IPS DF 4.7 (cell line): ENCODE measurements around the gene DDR1.
"Not testable (repeated sequence)": the region's sequence is repeated elsewhere in the genome, so short reads cannot be mapped to it uniquely, and the experiment has no call there.

Source experiments
- DNase-seq: peaks from one replicate; pipeline ENCODE4 v3.0.0-alpha.2; 2013; ENCODE audit warnings: low spot score; ENCODE audit errors: extremely low read depth

DDR1 gene

DNA sequence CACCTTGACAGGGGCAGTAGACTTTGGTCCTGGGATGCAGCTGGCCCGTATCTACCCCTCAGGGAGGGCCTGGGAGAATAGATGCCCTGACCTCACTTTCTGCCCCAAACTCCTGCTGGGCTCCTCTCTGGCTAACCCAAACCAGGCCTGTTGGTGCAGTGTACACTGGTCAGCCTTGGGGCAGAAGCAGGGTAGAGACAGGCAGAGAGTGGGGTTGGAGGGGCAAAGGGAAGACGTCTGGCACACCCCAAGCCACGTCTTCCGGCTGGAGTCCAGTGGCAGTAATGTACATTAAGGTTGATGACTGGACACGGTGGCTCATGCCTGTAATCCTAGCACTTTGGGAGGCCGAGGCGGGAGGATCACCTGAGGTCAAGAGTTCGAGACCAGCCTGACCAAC is 9.3 kb downstream of the DDR1 start:
- no peak for DNase-seq

DNA sequence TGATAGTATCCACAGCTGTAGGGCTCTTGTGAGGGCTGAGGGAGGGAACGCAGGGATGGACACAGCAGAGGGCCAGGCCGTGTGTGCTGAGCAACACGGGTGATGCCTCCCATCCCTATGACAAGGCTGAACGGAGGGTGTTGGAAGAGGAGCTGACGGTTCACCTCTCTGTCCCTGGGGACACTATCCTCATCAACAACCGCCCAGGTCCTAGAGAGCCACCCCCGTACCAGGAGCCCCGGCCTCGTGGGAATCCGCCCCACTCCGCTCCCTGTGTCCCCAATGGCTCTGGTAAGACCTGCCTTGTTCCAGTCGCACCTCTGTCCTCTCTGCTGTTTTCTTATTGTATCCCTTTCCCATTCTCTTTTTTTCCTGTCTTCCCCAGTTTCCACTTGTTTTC is 10.1 kb downstream of the DDR1 start:
- no peak for DNase-seq

DNA sequence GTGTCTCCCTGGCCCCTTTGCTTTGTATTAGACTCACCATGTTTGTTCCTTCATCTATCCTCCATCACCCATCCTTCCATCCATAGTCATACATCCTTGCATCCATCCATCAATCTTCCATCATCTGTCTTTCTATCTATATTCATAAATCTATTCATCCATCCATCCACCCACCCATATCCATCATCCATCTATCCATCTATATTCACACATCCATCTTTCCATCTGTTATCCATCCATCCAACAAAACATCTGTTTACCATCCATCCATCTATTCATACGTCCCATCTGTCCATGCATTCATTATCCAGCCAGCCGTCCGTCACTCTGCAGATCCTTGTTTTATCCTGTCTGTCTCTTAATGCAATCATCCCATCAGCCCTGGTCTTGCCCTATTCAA is 10.6 kb downstream of the DDR1 start:
- no peak for DNase-seq

DNA sequence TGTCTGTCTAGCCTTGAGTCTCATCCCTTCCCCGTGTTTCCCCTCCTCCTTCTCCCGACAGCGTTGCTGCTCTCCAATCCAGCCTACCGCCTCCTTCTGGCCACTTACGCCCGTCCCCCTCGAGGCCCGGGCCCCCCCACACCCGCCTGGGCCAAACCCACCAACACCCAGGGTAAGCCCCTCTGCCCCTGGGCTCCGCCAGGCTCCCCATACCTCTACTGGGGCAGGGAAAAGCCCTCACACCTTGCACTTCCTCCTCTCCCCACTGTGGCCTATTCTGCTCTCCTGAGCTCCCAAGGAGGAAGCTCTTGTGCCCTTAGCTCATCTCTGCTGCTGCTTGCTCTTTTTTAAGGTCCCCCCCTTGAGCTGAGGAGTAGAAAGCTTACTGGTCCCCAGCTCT is 11.0 kb downstream of the DDR1 start:
- no peak for DNase-seq

DNA sequence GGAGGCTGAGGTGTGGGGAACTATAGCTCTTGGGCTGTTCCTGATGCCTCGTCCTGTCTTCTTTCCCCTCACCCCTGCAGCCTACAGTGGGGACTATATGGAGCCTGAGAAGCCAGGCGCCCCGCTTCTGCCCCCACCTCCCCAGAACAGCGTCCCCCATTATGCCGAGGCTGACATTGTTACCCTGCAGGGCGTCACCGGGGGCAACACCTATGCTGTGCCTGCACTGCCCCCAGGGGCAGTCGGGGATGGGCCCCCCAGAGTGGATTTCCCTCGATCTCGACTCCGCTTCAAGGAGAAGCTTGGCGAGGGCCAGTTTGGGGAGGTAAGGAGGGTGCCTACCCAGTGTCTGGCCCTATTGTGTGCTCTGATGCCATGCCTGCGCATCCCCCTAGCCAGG is 12.2 kb downstream of the DDR1 start:
- DNase-seq = no peak

DNA sequence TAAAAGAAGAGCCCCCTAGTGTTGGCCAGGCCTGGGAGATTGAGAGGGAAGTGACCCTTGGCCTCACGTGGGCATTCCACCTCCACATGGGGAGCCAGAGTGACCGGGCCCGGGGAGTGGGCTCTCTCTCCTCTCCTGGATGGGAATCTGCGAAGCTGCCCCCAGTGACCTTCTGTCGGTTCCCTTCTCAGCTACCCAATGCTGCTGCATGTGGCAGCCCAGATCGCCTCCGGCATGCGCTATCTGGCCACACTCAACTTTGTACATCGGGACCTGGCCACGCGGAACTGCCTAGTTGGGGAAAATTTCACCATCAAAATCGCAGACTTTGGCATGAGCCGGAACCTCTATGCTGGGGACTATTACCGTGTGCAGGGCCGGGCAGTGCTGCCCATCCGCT is 13.6 kb downstream of the DDR1 start:
- no peak for DNase-seq

DNA sequence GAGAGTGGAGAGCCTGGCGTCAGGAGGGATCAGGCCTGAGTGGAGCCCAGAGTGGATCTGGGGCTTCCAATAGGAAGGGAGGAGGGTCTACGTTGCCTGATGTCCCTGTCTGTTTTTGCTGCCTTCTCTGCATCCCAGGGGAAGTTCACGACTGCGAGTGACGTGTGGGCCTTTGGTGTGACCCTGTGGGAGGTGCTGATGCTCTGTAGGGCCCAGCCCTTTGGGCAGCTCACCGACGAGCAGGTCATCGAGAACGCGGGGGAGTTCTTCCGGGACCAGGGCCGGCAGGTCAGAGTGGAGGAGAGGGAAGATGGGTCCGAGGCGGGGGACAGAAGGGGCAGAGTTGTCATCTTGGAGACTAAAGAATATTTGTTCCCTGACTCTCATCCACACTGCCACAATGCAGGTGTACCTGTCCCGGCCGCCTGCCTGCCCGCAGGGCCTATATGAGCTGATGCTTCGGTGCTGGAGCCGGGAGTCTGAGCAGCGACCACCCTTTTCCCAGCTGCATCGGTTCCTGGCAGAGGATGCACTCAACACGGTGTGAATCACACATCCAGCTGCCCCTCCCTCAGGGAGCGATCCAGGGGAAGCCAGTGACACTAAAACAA is 14.5 kb downstream of the DDR1 start:
- DNase-seq = no peak

DNA sequence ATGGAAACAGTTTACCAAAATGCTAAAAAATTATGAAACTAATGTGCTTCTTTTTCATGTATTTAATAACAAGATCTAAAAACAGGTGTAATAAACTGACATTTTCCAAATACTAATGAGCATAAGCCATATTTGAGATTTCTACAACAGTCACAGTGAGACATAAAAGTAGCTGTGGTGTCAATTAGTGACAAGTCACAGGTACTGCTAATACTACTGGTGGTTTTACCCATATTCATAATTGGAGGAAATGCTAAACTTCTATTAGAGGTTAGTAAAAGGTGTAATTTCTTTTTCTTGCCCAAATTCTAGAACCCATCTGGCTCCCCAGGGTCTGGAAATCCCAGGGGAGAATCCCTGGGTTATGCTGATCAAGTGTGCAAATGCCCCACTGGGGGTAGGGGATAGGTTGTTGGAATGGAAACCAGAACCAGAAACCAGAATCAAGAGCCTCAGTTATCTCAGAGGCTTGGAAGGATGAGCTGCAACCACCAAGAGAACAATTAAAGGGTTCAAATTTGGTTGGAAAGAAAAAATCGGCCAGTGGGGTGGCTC is 16.6 kb downstream of the DDR1 start:
- no peak for DNase-seq

DNA sequence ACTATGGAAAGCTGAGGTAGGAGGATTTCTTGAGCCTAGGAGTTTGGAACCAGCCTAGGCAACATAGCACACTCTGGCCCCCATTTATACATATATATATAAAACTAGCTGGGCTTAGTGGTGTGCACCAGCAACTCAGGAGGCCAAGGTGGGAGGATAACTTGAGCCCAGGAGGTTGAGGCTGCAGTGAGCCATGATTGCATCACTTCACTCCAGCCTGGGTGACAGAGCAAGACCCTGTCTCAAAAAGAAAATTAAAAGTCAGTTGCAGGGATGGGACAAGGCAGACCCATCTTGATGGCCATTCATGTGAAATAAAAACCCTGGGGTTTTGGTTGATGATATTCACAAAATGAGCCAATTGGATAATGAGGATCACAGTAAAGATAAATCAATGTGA is 17.1 kb downstream of the DDR1 start:
- DNase-seq = no peak

DNA sequence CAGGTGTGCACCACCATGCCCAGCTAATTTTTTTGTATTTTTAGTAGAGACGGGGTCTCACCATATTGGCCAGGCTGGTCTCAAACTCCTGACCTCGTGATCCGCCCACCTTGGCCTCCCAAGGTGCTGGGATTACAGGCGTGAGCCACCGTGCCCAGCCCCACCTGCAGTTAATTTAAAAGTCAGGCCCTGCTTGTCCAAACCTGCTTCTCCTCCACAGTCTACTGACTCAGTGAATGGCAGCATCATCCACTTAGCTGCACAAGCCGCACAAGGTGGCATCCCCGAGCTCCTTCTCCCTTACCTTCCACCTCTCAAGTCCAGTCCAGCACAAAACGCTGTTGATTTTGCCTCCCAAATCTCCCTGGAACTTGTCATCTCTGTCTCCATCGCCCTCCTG is 17.9 kb downstream of the DDR1 start:
- not testable (repeated sequence) for DNase-seq

DNA sequence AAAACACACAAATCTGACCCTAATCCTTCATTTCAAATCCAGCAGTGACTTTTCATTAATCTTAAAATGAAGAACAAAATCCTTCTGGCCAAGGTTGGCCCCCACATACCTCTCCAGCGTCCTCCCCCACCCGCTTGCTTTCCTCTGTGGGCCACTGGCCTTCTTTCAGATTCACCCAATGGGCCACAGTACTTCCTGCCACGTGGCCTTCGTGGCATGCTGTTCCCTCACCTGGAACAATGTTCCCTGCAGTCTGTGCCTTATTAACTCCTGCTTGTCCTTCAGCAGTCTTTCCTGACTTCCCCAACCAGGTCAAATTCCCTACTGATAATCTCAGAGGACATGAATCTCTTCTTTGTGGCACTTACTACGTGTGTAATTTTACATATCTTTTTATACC is 18.4 kb downstream of the DDR1 start:
- DNase-seq = no peak

DNA sequence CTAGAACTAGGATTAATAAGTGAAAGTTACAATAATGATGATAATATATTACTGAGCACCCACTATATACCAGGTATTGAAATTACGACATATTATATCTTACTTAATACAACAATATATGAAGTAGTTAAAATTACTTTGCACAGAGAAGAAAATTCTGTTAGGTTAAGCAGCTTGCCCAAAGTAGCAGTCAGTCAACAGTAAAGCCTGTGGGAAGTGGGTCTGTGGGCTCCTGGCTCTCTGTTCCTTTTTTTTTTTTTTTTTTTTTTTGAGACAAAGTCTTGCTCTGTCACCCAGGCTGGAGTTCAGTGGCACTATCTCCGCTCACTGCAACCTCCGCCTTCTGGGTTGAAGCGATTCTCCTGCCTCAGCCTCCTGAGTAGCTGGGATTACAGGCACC is 18.9 kb downstream of the DDR1 start:
- no peak for DNase-seq

DNA sequence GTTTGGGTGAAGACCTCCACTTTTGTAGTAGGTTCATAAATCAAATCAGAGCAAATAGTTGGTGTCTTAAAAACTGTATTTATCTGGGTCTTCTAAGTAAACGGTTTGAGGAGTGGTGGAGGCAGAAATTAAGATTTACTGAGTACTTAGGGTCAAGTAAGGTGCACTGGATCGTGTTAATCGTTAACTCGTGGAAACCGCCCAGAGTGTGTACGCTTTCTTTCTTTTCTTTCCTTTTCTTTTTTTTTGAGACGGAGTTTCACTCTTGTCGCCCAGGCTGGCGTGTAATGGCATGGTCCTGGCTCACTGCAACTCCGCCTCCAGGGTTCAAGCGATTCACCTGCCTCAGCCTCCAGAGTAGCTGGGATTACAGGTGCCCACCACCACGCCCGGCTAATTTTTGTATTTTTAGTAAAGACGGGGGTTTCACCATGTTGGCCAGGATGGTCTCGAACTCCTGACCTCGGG is 23.0 kb downstream of the DDR1 start:
- DNase-seq = not testable (repeated sequence)

DNA sequence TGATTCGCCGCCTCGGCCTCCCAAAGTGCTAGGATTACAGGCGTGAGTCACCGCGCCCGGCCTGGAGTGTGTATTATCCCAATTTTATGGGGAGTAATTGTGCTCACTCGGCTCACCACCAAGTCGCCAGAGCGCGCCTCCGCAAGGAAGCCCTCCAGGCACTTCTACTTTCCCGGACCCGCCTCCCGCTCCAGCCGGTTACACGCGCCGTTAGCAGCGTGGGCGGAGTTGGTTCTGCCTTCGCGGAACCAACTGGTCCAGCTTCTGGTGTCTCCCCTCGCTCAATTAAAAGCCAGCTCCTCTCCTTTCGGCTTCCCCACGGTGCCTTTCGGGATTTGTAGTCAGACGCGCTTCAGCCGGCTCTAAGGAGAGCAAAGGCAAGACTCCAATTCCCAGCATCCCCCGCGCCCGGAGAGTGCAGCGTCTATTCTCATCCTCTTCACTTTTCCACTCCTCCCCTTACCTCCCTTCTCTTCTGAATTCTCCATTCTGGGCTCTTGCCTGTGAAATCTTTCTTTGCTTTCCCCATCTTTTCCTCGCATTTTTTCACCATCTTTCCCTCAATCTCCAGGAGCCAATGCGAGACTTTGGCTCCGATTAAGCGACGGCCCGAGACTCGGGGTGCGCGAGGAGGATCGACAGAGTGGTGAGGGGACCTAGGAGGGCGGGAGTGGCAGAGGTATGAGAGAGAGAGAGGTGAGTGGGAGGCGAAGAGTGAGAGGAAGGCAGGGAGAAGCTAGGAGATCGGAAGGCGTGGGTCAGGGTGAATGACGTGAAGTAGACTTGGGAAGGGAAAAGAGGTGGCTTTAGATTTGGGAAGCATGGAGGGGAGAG is 23.7 kb downstream of the DDR1 start, which contains the start of gene GTF2H4:
Gene GTF2H4 (plus strand): TSS at position 450 of the 834 bp plus-strand sequence.
- peak; percentile 91 for DNase-seq

DNA sequence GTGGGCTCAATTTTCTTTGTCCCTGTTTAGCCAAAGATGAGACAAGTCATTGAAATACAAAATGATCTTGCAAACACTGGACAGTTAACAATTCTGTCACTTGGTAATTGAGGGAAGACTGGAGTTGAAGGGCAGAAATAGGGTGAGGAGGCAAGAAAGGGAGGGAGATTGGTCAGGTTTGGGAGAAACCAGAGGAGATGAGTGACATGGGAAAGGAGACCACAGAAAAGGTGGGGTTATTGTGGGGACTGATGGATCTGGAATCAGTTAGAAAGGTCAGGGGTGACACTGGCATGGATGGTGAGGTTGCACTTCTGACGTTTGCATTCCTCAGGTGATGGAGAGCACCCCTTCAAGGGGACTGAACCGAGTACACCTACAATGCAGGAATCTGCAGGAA is 24.4 kb downstream of the DDR1 start:
- no peak for DNase-seq

DNA sequence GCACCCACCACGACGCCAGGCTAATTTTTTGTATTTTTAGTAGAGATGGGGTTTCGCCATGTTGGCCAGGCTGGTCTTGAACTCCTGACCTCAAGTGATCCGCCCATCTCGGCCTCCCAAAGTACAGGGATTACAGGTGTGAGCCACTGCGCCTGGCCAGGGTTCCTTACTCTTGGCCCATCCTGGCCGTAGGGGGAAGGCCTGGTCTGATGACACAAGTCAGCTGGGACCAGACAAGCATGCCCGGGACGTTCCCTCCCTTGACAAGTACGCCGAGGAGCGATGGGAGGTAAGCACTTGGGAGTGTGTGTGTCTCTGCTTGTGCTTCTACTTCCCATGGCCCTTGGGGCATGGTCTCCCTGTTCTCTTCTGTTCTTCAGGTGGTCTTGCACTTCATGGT is 26.2 kb downstream of the DDR1 start:
- DNase-seq = not testable (repeated sequence)

DNA sequence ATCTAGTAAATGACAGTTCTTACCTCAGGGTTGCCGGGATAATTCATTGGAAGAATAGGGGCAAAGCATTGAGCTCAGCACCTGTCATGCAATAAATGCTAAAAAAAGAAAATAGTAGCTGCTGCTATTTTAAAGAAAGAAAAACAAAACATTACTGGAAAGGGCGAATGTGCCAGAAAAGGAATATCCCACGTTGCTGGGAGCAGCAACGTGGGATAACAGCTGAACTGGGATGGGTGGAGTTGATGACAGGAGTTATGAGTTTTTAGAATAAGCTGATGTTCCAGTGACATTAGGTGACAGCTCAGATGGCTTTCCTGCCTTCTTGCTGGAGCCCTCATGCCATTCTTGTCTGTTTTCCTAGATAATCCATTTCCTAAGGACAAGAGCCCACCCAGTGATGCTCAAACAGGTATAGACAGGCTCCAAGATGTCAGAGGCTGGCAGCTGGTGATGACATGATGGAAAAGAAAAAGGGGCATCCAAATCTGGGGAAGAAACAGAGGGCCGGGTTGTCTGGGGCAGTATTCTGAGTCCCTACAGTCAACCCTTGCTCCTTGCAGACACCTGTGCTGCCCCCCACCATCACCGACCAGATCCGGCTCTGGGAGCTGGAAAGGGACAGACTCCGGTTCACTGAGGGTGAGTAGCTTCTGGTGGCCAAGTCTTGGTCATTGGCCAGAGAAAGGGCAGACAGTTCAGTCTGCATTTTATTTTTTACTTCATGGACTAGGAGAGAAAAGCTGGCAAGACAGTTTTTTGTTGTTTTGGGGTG is 28.6 kb downstream of the DDR1 start:
- no peak for DNase-seq

DNA sequence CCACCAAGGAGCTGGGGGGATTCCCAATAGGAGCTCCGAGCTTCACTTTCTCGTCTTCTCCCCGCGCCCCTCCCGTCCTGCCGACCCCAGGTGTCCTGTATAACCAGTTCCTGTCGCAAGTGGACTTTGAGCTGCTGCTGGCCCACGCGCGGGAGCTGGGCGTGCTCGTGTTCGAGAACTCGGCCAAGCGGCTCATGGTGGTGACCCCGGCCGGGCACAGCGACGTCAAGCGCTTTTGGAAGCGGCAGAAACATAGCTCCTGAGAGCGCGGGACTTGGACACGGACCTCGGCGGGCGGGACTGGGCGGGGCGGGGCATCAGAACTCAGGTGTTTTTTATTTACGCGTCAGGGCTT is 29.4 kb downstream of the DDR1 start:
- DNase-seq = no peak

DNA sequence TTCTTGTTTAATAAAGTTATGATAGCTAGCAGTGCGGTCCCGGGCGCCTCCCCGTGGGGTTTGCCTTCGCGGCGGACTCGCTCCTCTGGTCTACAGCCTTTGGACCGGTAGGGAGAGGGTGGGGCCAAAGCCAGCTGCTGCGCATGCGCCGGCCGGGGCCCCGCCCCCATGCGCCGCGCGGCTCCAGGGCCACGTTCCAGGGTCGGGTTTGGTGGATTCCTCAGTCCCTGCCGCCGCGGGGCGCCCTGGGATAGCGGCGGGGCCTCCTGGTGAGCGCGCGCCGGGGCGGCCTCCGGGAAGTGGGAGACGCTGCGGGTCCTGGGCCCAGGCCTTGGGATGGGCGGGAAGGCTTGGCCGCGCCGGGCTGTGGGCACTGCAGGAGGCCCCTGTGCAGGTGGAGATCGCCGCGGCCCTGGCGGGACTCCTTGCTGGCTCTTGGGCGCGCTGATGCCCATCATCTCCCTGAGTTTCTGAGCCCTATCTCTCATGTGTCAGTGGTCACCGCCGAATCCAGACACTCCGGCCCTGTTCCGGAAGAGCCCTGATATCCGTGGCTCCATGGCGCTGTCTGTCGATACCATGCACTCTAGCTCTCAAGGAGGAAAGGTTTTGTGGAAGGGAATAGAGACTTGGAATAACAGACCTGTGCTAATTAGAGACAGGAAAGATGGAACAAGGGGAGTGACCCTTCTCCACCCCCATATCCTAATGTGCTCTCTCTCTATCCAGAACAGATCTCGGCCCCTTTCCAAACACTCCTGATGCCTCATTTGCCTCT is 29.9 kb downstream of the DDR1 start, which contains the start of gene VARS2:
Gene VARS2 (plus strand): TSS at position 163 of the 778 bp plus-strand sequence. CDS start 599 bp downstream, at position 762.
- no peak for DNase-seq

DNA sequence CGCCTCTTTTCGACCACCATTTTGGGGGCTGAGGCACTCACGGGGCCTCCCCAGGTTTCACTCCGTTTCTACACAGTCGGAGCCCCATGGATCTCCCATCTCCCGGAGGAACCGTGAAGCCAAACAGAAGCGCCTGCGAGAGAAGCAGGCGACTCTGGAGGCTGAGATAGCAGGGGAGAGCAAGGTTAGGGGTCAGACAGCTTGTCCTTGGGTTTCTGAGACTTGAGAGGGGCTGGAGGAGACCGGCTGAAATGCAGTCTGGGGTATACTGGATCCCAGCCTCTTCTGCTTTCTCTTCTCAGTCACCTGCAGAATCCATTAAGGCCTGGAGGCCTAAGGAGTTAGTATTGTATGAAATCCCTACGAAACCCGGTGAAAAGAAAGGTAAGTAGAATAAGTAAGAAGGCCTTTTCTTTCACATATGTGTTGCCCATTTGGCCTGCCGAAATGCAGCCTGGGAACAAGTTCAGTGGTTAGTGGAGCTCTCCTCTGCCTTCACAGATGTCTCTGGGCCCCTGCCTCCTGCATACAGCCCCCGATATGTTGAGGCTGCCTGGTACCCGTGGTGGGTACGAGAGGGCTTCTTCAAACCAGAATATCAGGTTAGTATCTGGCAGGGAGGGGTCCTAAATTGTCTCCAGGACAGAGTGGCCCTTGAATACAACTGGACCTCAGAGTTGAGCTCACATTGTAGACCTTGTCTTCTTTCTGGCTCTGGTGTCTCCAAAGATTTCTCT is 30.7 kb downstream of the DDR1 start:
- no peak for DNase-seq
